ENCODE data around the gene BPTF.
A peak's percentile ranks its signal among the peaks of the same experiment; 100 is the strongest.

- TF ChIP-seq, protein P1, sequence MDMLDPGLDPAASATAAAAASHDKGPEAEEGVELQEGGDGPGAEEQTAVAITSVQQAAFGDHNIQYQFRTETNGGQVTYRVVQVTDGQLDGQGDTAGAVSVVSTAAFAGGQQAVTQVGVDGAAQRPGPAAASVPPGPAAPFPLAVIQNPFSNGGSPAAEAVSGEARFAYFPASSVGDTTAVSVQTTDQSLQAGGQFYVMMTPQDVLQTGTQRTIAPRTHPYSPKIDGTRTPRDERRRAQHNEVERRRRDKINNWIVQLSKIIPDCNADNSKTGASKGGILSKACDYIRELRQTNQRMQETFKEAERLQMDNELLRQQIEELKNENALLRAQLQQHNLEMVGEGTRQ (IDR thresholded peaks at IDR 0.05; ENCODE audit: borderline replicate concordance, low read depth, low read length) = no peak
- TF ChIP-seq POLR2AphosphoS5 (IDR thresholded peaks at IDR 0.05; ENCODE audit: low read depth, low read length) (peak; percentile 33; the same call in 1 of the 2 replicates), EZH2phosphoT487 (IDR thresholded peaks at IDR 0.05; ENCODE audit: borderline replicate concordance, low read depth) (no peak), FOSL2 (IDR thresholded peaks at IDR 0.05; ENCODE audit: borderline replicate concordance, low read depth) (peak; percentile 42; the same call in 1 of the 2 replicates), JUND (IDR thresholded peaks at IDR 0.05) (peak; percentile 59), SIN3A (IDR thresholded peaks at IDR 0.05; ENCODE audit: borderline replicate concordance, low read depth, low read length) (no peak)
- TF ChIP-seq, protein P2, sequence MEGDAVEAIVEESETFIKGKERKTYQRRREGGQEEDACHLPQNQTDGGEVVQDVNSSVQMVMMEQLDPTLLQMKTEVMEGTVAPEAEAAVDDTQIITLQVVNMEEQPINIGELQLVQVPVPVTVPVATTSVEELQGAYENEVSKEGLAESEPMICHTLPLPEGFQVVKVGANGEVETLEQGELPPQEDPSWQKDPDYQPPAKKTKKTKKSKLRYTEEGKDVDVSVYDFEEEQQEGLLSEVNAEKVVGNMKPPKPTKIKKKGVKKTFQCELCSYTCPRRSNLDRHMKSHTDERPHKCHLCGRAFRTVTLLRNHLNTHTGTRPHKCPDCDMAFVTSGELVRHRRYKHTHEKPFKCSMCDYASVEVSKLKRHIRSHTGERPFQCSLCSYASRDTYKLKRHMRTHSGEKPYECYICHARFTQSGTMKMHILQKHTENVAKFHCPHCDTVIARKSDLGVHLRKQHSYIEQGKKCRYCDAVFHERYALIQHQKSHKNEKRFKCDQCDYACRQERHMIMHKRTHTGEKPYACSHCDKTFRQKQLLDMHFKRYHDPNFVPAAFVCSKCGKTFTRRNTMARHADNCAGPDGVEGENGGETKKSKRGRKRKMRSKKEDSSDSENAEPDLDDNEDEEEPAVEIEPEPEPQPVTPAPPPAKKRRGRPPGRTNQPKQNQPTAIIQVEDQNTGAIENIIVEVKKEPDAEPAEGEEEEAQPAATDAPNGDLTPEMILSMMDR (IDR thresholded peaks at IDR 0.05) = no peak
- TF ChIP-seq, protein P3, sequence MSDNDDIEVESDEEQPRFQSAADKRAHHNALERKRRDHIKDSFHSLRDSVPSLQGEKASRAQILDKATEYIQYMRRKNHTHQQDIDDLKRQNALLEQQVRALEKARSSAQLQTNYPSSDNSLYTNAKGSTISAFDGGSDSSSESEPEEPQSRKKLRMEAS (IDR thresholded peaks at IDR 0.05; ENCODE audit: low read depth) = peak; percentile 27; the same call in 1 of the 2 replicates
Measured at GRCh38 chr17:67836205-67836987, 11.1 kb downstream of the BPTF start.

Data from SK-N-SH (cell line).